Uterine smooth muscle cell (primary cell): ENCODE results near the gene PTGES. TPM values are rescaled to one million over a fixed set of nuclear protein-coding genes. Genes with fewer than 3 reads are reported as not detected.

Source experiments
- total RNA-seq: library from RNA; depleted of rRNA; stranded (reverse); fragments of >200 nt; gene quantifications from 2 replicates; pipeline ENCODE4 v1.2.3, GENCODE V29; 2014

The PTGES gene, protein sequence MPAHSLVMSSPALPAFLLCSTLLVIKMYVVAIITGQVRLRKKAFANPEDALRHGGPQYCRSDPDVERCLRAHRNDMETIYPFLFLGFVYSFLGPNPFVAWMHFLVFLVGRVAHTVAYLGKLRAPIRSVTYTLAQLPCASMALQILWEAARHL
- 2.4 and 4.1 TPM in 2 replicates for total RNA-seq

DNA sequence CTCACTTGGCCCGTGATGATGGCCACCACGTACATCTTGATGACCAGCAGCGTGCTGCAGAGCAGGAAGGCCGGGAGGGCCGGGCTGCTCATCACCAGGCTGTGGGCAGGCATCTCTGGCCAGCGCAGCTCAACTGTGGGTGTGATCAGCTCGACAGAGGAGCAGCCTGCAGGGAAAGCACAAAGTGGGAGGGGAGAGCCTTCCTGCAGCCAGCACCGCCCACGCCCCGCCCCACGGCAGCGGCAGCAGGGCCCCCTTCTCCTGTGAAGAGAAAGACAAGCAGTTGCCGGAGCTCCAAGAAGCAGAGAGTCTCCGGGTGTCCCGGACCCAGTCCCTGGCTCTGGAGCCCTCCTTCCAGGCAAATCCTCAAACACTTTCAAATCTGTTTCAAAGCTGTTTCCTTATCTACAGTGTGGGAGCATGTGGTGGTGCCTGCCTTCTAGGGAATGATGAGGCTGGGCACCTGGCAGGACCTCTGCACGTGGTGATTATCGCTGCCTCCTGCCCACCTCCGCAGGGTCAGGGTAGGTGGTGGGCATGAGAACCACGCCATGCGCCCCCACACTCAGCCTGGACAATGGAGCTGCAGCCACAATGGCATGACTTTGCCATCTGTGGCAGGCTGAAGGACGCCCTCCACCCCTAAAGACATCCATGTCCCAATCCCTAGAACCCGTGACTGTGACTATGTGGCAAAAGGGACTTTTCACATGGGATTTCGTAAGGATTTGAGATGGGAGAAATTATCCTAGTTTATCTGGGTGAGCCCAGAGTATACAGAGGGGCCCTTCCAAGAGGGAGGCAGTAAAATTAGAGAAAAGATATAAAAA is at the start of gene PTGES:
Gene PTGES (minus strand): TSS at position 143 of the 830 bp plus-strand sequence. CDS start 30 bp downstream, at position 113.

Other genes with a start within 250 kb of the PTGES start
- 0.12 TPM in 1 of 2 replicates, not detected in the other for gene C9orf50, start 131.9 kb downstream of the PTGES start, total RNA-seq
- gene NTMT1, start 126.9 kb downstream of the PTGES start, total RNA-seq, result 43.1 and 70.9 TPM in 2 replicates
- gene ASB6, start 110.9 kb downstream of the PTGES start, total RNA-seq, result 12.7 and 17.8 TPM in 2 replicates
- gene PRRX2, start 87.4 kb downstream of the PTGES start, total RNA-seq, result 2.0 and 3.8 TPM in 2 replicates
- gene TOR1B, start 50.1 kb upstream of the PTGES start, total RNA-seq, result 38.0 and 38.7 TPM in 2 replicates
- 31.2 and 38.0 TPM in 2 replicates for gene TOR1A, start 71.1 kb upstream of the PTGES start, total RNA-seq
- gene C9orf78, start 82.2 kb upstream of the PTGES start, total RNA-seq, result 39.0 and 53.2 TPM in 2 replicates
- 9.4 and 13.9 TPM in 2 replicates for gene USP20, start 82.4 kb upstream of the PTGES start, total RNA-seq